NCI-H82 treated with DMSO at 0.1 percent for 48 hours (cell line): Measurements from ENCODE around the gene SAMD8.
A peak's percentile ranks its signal among the peaks of the same experiment; 100 is the strongest.
"Not testable (repeated sequence)": the region's sequence is repeated elsewhere in the genome, so short reads cannot be mapped to it uniquely, and the experiment has no call there.

ENCODE experiments used
- DNase-seq: peaks from one replicate; lab custom pipeline; 2025; ENCODE audit not compliant: unreplicated experiment; lab: John Stamatoyannopoulos, UW

SAMD8 gene

GRCh38 chr10:75137533-75138438 is 26.3 kb downstream of the SAMD8 start:
- no peak for DNase-seq

- peak; percentile 75 for DNase-seq
Observed at GRCh38 chr10:75140246-75140645, 28.8 kb downstream of the SAMD8 start.

GRCh38 chr10:75143353-75143752 is 31.9 kb downstream of the SAMD8 start:
- DNase-seq = no peak

- DNase-seq = no peak
Observed at GRCh38 chr10:75145590-75145989, 34.1 kb downstream of the SAMD8 start.

GRCh38 chr10:75146780-75147179 is 35.3 kb downstream of the SAMD8 start:
- DNase-seq = no peak

GRCh38 chr10:75150656-75151055 is 39.2 kb downstream of the SAMD8 start:
- DNase-seq = no peak

- no peak for DNase-seq
Observed at GRCh38 chr10:75159519-75159918, 48.1 kb downstream of the SAMD8 start.

- DNase-seq = no peak
Observed at GRCh38 chr10:75165684-75166622, 54.5 kb downstream of the SAMD8 start.

- DNase-seq = no peak
Observed at GRCh38 chr10:75166623-75166972, 55.1 kb downstream of the SAMD8 start.

GRCh38 chr10:75168275-75168674 is 56.8 kb downstream of the SAMD8 start:
- no peak for DNase-seq

GRCh38 chr10:75170215-75170614 is 58.8 kb downstream of the SAMD8 start:
- DNase-seq = peak; percentile 24

- DNase-seq = no peak
Observed at GRCh38 chr10:75175046-75175445, 63.6 kb downstream of the SAMD8 start.

GRCh38 chr10:75176046-75176445 is 64.6 kb downstream of the SAMD8 start:
- no peak for DNase-seq

GRCh38 chr10:75176736-75177135 is 65.3 kb downstream of the SAMD8 start:
- no peak for DNase-seq

GRCh38 chr10:75179657-75180177 is 68.3 kb downstream of the SAMD8 start:
- DNase-seq = no peak

GRCh38 chr10:75180592-75180991 is 69.1 kb downstream of the SAMD8 start:
- no peak for DNase-seq

- DNase-seq = no peak
Observed at GRCh38 chr10:75181073-75181472, 69.6 kb downstream of the SAMD8 start.

- DNase-seq = no peak
Observed at GRCh38 chr10:75186310-75186709, 74.9 kb downstream of the SAMD8 start.

- DNase-seq = no peak
Observed at GRCh38 chr10:75187961-75188426, 76.5 kb downstream of the SAMD8 start.

- not testable (repeated sequence) for DNase-seq
Observed at GRCh38 chr10:75188522-75188921, 77.1 kb downstream of the SAMD8 start.

GRCh38 chr10:75189266-75190096 is 78.0 kb downstream of the SAMD8 start:
- DNase-seq = no peak
